Gastroesophageal sphincter (tissue), 3 donors: Measurements from ENCODE around the gene DGKG.

ENCODE experiments used
- POLR2A ChIP-seq, 2 donors: fragments of 450-650 bp; IDR thresholded peaks; one replicate each; pipeline ENCODE4 v1.6.1; 2017; ENCODE audit warnings: antibody characterized with exemption in 2 of 2, mild to moderate bottlenecking in 2 of 2, moderate library complexity in 1 of 2
- TF ChIP-seq, protein P1 (sequence below), 4 experiments: fragments of 200-600 bp in 2 of 4; fragments of 450-650 bp in 2 of 4; sonication (generic) in 1 of 4; IDR thresholded peaks; one replicate each; pipeline ENCODE4 v1.5.1; 2017 to 2019; ENCODE audit warnings: antibody characterized with exemption in 4 of 4, mild to moderate bottlenecking in 2 of 4, moderate library complexity in 2 of 4

DNA sequence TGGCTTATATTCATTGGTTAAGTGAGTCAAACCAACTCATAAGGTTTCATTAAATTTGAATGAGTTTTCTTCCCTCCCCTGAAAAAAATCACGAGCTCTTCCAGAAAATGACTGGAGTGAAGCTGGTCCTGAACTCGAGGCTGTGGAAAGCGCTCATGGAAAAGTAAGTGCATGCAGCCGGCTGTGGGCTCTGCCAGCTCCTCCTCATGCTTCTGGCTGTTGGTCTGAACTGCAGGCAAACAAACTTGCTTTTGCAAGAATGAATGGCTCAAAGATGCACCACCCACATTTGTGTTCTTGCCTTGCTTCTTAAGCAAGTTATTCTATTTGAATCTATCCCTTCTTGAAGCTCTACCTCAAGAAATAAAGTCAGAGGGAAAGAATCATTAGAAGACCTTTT, 259.3 kb downstream of the DGKG start:
- TF ChIP-seq, protein P1, sequence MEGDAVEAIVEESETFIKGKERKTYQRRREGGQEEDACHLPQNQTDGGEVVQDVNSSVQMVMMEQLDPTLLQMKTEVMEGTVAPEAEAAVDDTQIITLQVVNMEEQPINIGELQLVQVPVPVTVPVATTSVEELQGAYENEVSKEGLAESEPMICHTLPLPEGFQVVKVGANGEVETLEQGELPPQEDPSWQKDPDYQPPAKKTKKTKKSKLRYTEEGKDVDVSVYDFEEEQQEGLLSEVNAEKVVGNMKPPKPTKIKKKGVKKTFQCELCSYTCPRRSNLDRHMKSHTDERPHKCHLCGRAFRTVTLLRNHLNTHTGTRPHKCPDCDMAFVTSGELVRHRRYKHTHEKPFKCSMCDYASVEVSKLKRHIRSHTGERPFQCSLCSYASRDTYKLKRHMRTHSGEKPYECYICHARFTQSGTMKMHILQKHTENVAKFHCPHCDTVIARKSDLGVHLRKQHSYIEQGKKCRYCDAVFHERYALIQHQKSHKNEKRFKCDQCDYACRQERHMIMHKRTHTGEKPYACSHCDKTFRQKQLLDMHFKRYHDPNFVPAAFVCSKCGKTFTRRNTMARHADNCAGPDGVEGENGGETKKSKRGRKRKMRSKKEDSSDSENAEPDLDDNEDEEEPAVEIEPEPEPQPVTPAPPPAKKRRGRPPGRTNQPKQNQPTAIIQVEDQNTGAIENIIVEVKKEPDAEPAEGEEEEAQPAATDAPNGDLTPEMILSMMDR (IDR thresholded peaks at IDR 0.05) = no peak
- TF ChIP-seq POLR2A (IDR thresholded peaks at IDR 0.05) = no peak
